Renal cortical epithelial cell (primary cell): ENCODE measurements around the gene JMJD6. TPM values are rescaled to one million over a fixed set of nuclear protein-coding genes. Genes with fewer than 3 reads are reported as not detected.
"Not testable (repeated sequence)": the region's sequence is repeated elsewhere in the genome, so short reads cannot be mapped to it uniquely, and the experiment has no call there.

Experiments used
- DNase-seq: peaks from one replicate; pipeline ENCODE4 v3.0.0-alpha.2; 2011; ENCODE audit warnings: low read depth
- total RNA-seq: library from RNA; depleted of rRNA; stranded (reverse); fragments of >200 nt; gene quantifications from 2 replicates; pipeline ENCODE4 v1.2.3, GENCODE V29; 2014

The JMJD6 gene
- total RNA-seq, 1 donor from 2014 or later: 18.2 TPM

DNA sequence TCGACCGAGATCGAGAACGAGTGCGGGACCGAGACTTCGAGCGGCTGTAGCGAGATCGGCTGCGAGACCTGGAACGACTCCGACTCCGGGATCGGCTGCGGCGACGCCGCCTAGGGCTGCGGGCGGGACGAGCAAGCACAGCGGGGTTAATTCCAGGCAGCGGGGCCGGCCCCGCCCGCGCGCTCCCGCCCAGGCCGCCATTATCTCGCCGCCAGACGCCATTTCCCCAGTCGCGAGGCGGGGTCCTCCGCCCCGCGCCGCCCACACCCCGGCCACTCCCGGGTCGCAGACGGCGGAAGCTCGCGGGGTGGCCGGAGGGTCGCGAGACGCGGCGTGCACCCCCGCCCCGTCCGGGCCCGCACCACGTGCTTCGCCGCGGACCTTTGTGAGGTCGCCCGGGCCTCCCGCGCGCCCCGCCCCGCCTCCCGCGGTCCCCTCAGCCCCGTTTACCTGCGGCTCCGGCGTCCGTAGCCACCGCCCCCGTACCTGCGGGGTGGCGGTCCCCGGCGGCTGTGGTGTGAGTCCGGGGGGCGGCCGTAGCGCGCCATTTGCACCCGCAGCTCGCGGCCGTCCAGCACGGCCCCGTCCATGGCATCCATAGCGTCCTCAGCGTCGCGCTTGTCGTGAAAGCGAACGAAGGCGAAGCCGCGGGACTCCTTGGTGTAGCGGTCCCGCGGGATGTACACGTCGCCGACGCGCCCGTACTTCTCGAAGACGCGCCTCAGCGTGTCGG, 10.1 kb upstream of the JMJD6 start:
- DNase-seq: no peak

DNA sequence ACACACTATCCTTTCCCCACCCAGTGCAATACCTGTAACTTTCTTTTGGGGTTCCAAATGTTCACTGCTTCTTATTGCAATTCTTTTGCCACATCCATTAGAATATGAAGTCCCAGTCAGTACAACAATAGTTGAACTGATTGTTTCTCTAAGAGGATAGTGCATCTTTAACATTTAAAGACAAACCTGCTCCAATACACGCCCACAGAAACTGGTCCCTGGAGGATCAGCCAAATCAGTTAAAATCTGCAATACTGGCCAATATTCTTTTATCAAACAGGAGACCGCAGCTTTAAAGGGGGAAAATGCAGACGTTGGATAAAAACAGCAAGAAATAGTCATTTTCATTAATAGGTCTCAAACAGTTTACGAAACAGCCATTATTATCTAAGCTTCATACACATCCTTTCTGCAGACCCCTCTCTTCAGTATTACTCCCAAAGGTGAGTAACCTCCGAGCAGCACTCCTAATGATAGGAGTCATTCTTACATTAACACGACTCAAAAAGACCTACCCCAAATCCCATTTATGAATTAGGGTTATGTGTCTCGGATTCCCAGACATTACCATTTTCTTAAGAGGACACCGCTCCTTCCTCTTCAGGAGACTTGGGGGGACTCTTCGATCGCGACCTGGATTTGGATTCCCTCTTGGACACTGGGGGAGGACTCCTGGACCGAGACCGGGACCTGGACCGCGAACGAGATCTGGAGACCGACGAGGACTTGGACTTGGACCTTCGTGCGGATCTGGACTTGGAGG, 9.4 kb upstream of the JMJD6 start:
- no peak for DNase-seq

DNA sequence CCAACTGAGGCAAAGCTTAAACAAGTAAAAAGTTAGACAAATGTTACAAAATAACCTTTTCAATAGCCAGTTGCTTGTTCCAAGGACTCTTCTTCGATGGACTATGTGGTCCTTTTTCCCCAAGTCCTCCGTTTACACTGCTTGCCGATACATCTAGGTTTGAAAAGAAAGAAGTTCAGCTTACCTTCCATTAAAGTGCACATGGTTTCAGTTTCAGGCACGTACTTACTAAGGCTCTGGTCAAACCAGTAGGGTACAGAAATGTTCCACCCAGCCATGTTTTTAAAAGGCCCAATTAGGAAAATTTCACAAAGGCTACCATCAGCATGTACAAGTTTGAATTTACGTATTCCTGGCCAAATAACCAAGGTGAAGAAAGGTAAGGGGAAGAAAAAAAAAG, 8.6 kb upstream of the JMJD6 start:
- peak; percentile 52 for DNase-seq

DNA sequence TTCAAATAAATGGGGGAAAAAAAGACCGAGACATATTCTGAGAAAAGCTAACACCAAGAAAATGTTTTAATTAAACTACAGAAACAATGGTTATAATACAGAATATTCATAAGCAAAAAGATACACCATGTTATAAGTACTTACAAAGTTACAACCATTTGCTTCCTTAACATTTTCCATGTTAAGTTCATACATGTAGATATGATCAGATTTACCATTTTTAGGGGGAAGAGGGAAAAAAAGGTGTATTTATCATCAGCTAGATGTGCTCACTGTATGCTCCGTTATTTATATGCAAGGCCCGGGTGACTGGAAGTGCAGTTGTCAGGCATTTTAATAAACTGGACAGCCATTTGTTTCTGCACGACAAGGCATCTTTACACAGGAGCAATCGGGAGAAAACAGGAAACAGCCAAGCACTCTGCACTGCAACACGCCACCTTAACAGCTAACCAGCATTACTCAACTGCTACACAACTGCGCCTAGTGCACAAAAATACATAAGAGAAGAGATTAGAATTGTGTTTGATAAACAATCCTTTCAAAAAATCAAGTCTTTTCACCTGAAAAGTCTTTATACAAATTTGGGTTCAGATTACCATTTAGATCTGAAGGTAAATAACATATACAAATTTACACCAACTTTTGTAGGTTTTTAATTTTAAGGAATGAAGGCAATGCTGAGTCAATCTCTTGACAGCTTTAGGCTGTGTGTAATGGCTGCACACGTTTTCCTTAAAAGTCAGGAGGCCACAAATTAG, 7.9 kb upstream of the JMJD6 start:
- peak; percentile 42 for DNase-seq

DNA sequence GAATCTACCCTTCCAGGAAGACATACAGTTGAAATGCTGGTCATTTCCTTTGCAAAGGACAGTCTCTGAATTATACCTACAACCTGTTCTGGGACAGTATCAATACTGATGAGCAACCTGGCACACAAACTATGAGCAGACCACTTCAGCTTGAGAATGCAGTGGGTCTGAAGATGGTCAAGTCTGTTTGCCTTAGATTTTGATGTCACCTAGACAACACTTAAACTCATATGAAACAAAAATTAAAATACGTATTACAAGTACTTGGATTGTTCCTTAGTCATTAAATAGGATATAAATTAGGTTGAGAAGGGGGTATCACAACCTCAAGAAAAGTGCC, 7.2 kb upstream of the JMJD6 start:
- no peak for DNase-seq

DNA sequence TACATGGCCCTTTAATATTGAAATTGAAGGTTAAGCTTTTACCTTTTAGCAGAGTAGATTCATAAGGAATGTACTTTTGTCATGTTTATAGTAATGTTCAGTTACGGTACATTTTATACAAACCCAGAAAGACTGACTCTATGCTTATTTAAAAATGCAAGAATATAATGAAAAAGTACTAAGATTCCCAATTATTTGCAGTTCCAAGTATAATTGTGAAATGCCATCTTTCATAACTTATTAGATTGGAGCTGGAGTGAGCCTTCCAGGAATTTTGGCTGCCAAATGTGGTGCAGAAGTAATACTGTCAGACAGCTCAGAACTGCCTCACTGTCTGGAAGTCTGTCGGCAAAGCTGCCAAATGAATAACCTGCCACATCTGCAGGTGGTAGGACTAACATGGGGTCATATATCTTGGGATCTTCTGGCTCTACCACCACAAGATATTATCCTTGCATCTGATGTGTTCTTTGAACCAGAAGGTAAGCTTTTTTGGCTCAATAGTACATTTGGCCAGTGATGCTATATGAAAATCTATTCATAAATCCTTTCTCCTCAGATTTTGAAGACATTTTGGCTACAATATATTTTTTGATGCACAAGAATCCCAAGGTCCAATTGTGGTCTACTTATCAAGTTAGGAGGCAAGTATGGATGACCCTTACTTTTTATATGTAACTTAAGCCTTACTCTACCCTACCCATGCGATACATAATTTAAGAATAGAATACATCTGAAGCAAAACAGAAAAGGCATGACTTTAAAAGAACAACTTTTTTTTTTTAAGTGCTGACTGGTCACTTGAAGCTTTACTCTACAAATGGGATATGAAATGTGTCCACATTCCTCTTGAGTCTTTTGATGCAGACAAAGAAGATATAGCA, 6.6 kb upstream of the JMJD6 start:
- DNase-seq: no peak

DNA sequence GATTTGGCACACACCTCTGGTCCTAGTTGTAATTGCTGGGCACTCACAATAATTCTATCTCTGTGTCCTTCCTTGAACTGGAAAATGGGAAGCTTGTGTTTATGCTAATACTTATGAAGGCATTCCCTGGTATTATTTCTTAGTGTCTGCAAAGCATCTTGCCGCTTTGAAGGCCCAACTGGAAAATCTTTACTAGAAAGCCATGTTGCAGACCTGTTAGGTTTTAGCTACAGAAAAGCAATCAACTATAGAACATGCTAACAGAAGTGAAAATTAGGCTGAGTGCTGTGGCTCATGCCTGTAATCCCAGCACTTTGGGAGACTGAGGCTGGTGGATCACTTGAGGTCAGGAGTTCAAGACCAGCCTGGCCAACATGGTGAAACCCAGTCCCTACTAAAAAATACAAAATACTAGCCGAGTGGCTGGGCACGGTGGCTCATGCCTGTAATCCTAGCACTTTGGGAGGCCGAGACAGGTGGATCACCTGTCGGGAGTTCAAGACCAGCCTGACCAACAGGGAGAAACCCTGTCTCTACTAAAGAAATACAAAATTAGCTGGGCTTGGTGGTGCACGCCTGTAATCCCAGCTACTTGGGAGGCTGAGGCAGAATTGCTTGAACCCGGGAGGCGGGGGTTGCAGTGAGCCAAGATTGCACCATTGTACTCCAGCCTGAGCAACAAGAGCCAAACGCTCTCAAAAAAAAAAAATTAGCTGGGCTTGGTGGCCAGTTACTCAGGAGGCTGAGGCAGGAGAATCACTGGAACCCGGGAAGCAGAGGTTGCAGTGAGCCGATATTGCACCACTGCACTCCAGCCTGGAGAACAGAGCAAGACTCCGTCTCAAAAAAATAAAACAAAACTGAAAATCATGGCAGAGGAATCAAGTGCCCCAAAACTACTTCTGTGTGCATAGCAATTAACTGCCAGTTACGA, 5.7 kb upstream of the JMJD6 start:
- DNase-seq: not testable (repeated sequence)

DNA sequence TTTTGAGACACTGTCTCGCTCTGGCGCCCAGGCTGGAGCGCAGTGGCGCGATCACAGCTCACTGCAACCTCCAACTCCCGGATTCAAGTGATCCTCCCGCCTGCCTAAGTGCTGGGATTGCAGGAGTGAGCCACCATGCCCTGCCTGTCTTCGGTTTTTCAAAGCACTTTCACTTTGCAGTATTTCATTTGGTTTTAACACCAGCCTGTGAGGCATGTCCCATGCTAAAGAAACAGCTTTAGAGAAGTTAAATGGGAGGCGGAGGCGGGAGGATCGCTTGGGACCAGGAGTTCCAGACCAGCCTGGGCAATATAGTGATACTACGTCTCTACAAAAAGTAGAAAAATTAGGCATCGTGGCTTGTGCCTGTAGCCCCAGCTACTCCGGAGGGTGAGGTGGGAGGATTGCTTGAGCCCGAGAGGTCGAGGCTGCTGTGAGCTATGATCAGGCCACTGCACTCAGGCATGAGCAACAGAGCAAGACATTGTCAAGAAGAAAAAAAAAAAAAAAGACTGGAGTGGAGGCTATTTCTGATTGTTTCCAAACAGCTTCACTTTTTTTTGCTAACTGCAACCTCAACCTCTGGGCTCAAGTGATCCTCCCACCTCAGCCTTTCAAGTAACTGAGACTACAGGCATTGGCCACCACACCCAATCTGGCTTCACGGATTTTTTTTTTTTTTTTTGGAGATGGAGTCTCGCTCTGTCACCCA, 1.5 kb upstream of the JMJD6 start:
- peak; percentile 71 for DNase-seq

DNA sequence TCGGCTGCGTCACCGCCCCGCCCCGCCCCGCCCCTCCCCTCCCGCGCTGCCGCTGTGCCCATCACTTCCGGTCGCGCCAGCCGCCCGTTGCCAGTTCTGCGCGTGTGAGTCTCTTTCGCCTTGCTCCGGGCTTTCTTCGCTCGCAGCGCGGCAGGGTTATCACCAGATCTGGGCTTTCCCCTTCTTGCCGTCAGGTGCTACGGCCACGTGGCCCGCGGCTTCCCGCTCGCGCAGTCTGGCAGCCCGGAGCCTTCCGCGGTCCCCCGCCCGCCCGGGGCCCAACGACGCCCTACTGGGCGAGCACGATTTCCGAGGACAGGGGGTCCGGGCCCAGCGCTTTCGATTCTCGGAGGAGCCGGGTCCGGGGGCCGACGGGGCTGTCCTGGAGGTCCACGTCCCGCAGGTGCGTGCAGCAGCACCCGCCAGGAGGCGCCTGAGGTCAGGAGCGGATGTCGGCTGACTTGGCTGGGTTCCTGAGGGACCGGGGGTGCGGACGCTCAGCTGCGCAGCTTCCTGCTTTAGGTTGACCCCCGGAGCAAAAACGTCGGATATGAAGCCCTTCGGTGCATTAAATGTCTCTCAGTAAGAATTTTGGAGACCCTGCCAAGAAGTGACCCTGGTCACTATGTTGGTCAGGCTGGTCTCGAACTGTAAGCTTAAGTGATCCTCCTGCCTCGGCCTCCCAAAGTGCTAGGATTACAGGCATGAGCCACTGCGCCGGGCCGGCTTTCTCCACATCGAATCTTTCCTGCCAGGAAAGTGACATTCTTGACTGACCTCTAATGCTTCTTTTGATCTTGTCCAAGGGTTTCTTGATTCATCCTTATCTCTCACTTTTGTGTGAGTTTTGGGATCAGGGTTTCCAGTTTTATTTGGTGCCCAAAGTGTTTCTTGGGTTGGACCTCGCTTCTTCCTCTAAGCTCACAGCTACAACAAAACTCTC, 641 bp upstream of the JMJD6 start, which contains the start of gene METTL23:
TSS of gene METTL23 (plus strand) at position 64 of the 943 bp plus-strand sequence. CDS start 2,872 bp downstream, outside the sequence.
- peak; percentile 37 for DNase-seq

DNA sequence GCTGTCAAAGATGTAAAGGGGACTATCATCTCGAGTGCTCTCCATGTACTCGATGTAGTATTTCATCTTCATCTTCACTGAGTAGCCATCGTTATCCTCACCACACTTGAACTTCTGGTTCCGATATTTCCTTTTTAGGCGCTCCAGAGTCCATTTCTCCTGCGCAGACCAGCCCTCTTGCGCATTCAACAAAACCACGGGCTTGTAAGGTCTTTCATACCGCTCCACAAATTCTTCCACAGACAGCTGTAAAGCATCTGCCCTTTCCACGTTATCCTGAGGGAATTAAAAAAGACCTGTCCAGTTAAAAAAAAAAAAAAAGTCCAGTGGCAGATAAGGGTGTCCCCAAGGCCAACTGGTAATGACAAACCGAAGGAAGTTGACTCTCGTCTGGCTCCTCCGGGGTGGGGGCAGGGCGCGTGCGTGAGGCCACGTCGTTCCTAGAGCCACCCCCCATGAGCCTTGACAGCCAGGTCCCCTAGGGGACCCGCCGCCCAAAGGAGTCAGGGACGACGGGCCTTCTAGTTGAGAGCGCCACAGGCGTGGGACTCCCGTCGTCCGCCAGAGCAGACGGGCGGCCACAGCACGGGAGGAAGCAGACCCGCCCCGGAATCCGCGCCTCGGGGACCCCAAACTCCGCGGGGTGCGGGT, 701 bp downstream of the JMJD6 start:
- no peak for DNase-seq

DNA sequence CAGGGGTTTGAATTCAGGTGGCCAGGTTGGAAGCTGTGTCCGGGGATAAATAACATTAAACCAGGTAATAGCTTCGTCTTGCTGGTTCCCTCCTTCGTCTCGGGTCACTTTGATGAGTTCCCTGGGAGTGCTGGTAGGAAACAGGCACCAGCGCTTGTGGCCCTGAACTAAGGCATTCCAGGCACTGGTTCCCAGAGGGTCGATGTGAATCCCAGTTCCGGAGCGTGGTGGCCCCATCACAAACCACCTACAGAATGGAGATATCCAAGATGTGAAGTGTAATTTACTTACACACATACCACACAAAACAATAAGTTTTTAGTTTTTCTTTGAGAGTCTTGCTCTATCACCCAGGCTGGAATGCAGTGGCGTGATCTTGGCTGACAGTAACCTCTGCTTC, 2.6 kb downstream of the JMJD6 start:
- DNase-seq: no peak

DNA sequence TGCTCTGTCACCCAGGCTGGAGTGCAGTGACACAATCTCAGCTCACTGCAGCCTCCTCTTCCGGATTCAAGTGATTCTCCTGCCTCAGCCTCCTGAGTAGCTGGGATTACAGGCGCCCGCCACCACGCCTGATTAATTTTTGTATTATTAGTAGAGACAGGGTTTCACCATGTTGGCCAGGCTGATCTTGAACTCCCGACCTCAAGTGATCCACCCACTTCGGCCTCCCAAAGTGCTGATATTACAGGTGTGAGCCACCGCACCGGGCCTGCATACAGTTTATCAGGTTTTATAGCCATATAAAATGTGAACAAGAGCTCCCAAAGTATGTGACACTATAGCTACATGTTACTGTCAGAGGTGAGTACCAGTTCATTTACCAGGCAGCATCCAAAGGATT, 3.4 kb downstream of the JMJD6 start:
- not testable (repeated sequence) for DNase-seq

DNA sequence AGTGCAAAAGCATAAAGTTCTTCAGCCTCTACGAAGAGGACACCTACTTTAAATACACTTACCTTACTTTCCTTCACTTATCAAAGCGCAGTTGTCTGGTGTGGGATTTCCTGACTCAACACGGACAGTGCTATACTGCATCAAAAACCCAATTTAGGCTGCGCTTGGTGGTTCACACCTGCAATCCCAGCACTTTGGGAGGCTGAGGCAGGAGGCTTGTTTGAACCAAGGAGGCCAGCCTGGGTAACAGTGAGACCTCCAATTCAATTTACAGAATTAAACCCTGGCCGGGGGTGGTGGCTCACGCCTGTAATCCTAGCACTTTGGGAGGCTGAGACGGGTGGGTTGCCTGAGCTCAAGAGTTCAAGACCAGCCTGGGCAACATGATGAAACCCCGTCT, 4.1 kb downstream of the JMJD6 start:
- no peak for DNase-seq

DNA sequence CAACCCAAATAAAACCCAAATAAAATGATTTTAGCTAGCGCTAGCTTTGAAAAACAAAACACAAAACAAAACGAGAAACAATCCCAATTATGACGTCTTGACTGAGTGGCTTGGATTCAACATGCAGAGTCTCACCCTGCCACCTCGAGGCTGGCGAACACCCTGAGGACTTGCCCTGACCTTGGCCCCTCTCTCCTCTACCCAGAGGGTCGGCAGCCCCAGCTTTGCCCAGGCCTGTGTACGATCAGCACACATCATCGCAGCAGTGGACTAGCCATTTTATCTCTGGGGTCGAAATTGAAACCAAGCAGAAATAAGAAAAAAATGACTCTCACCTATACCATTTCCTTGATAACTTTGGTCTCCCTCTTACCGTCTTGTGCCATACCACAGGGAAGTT, 4.9 kb downstream of the JMJD6 start:
- no peak for DNase-seq

DNA sequence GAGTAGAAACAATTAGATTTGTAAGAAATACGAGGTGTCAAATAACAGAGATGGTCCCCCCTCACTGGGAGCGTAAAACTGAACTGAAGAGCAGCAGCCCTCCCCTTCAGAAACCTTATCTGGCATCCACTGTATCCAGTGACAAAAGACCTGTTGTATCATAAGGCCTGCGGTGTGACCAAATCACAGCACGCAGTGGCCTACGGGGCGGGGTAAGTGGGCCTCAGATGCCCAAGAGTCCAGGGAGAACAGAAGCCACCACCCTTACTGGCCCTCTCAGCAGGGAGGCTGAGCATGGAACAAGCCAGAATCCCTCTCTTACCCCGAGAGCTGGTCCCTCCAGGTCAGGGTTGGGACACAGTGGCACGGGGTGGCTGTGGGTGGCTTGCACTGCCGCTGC, 5.5 kb downstream of the JMJD6 start:
- DNase-seq: no peak

DNA sequence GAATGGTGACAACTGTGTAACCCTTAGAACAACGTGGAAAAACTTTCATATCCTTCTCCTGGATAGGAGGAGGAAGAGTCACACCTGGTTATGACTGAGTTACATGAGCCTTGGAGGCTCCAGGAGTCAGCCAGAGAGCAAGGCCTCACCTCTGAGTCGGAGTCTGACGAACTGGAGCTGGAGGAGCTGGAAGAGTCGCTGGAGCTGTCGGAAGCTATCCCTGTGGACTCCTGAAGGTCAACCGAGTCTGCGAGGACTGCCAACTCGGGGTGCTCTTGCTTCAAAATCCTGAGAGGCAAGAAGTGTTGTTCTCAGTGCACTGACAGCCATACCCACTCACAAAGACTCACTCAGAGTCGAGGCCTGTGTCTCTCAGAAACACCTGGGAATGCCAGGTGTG, 6.2 kb downstream of the JMJD6 start:
- DNase-seq: no peak

DNA sequence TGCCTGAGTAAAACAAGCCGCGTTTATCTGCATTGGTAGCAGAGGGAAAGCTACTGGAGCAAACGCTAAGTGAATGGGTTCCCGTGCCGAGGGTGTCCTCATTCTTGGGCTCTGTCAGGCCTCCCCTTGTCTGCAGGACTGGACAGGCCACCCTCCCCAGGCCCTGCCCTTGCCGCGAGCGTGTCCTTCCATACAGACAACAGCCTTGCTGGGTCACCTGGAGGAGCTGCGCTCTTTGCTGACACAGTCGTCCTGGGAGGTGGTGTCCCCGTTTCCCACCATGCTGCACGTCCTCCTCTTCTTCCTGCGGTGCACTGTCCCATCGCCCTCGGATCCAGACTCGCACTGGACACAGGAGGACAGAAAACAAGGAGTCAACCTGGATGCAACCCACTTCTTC, 7.9 kb downstream of the JMJD6 start:
- no peak for DNase-seq

DNA sequence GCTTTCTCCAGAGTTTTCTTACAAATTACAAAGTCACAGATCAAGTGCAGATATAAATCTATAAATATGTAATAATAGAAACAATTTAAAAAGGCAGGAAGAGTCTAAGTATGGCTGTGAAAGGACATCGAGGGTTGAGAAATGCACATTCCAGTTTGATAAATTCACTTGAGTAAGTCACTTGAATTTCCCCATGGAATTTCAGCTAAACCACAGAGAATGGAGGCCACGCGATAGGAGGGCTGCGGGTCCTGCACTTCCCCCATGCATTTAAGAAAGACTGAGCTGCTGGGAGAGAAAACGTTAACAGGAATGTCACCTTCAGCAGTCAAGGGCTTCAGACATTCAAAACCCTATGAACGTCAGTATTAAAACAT, 9.6 kb downstream of the JMJD6 start:
- peak; percentile 54 for DNase-seq
